ENCODE data around the gene PARD3B. TPM values are rescaled to one million over a fixed set of nuclear protein-coding genes. Genes with fewer than 3 reads are reported as not detected.

The PARD3B gene
- total RNA-seq, 1 donor from 2014 or later = 12.3 TPM

GRCh38 chr2:205511221-205511620 is 965.9 kb downstream of the PARD3B start:
- Histone ChIP-seq H3K4me3 (no peak overlapping the region), H3K4me1 (no peaks in the 10 kb centered on the region), H3K9me3 (no peaks in the 10 kb centered on the region), H3K27me3 (no peaks in the 10 kb centered on the region), H3K27ac (no peak overlapping the region), H3K36me3 (no peaks in the 10 kb centered on the region)
- no peak for DNase-seq (ENCODE audit: extremely low spot score in 2 of 2)
- TF ChIP-seq CTCF (IDR thresholded peaks at IDR 0.05) = no peak
- TF ChIP-seq POLR2A (IDR thresholded peaks at IDR 0.05) = no peak
- TF ChIP-seq POLR2AphosphoS5 (IDR thresholded peaks at IDR 0.05; ENCODE audit: insufficient read depth in 1 of 2, low read depth in 1 of 2) = no peak
- intact Hi-C loops (cut with DNase I) = no loop called here

- no peak overlapping the region for H3K27ac ChIP-seq
- DNase-seq (ENCODE audit: extremely low spot score in 2 of 2) = no peak
- H3K9me3 ChIP-seq = no peaks in the 10 kb centered on the region
- H3K36me3 ChIP-seq = no peaks in the 10 kb centered on the region
- H3K4me1 ChIP-seq = no peaks in the 10 kb centered on the region
- TF ChIP-seq POLR2AphosphoS5 (IDR thresholded peaks at IDR 0.05; ENCODE audit: insufficient read depth in 1 of 2, low read depth in 1 of 2) = no peak
- TF ChIP-seq POLR2A (IDR thresholded peaks at IDR 0.05) = no peak
- TF ChIP-seq CTCF (IDR thresholded peaks at IDR 0.05) = no peak
- no peaks in the 10 kb centered on the region for H3K27me3 ChIP-seq
- H3K4me3 ChIP-seq = no peak overlapping the region
- intact Hi-C loops (cut with DNase I) = no loop called here
Observed at GRCh38 chr2:205511641-205512040, 966.4 kb downstream of the PARD3B start.

GRCh38 chr2:205520311-205520710 is 975.0 kb downstream of the PARD3B start:
- Histone ChIP-seq H3K27me3 (no peaks in the 10 kb centered on the region), H3K9me3 (peaks cover 5% of the 10 kb centered on the region), H3K4me1 (no peaks in the 10 kb centered on the region), H3K27ac (no peak overlapping the region), H3K4me3 (no peak overlapping the region), H3K36me3 (no peaks in the 10 kb centered on the region)
- DNase-seq (ENCODE audit: extremely low spot score in 2 of 2) = no peak
- no peak for TF ChIP-seq CTCF (IDR thresholded peaks at IDR 0.05)
- no peak for TF ChIP-seq POLR2AphosphoS5 (IDR thresholded peaks at IDR 0.05; ENCODE audit: insufficient read depth in 1 of 2, low read depth in 1 of 2)
- intact Hi-C loops (cut with DNase I) = no loop called here

GRCh38 chr2:205524656-205525055 is 979.4 kb downstream of the PARD3B start:
- intact Hi-C loops (cut with DNase I) = no loop called here
- H3K36me3 ChIP-seq = no peaks in the 10 kb centered on the region
- H3K27me3 ChIP-seq = no peaks in the 10 kb centered on the region
- DNase-seq (ENCODE audit: extremely low spot score in 2 of 2) = no peak
- H3K4me1 ChIP-seq = no peaks in the 10 kb centered on the region
- H3K4me3 ChIP-seq = no peak overlapping the region
- no peak overlapping the region for H3K27ac ChIP-seq
- no peaks in the 10 kb centered on the region for H3K9me3 ChIP-seq
- no peak for TF ChIP-seq POLR2A (IDR thresholded peaks at IDR 0.05)
- TF ChIP-seq CTCF (IDR thresholded peaks at IDR 0.05) = no peak
- TF ChIP-seq POLR2AphosphoS5 (IDR thresholded peaks at IDR 0.05; ENCODE audit: insufficient read depth in 1 of 2, low read depth in 1 of 2) = no peak

- no peak for DNase-seq (ENCODE audit: extremely low spot score in 2 of 2)
- Histone ChIP-seq H3K36me3 (no peaks in the 10 kb centered on the region), H3K4me3 (no peak overlapping the region), H3K9me3 (no peaks in the 10 kb centered on the region), H3K27me3 (no peaks in the 10 kb centered on the region), H3K27ac (no peak overlapping the region), H3K4me1 (no peaks in the 10 kb centered on the region)
- intact Hi-C loops (cut with DNase I) = no loop called here
- no peak for TF ChIP-seq POLR2AphosphoS5 (IDR thresholded peaks at IDR 0.05; ENCODE audit: insufficient read depth in 1 of 2, low read depth in 1 of 2)
- no peak for TF ChIP-seq CTCF (IDR thresholded peaks at IDR 0.05)
- no peak for TF ChIP-seq POLR2A (IDR thresholded peaks at IDR 0.05)
Observed at GRCh38 chr2:205527801-205528200, 982.5 kb downstream of the PARD3B start.
